Fibroblast of the aortic adventitia (primary cell): ENCODE measurements around the gene ENTPD3. TPM values are rescaled to one million over a fixed set of nuclear protein-coding genes. Genes with fewer than 3 reads are reported as not detected.

Experiments
- DNase-seq: peaks from one replicate; pipeline ENCODE4 v3.0.0-alpha.2; 2010; ENCODE audit warnings: low read depth
- H3K4me3 ChIP-seq: 2 replicates; pipeline ENCODE4 v1.5.1; 2011; ENCODE audit warnings: low read depth, mild to moderate bottlenecking, control low read depth, low read length, moderate library complexity
- total RNA-seq: library from RNA; depleted of rRNA; stranded (reverse); fragments of >200 nt; gene quantifications from 2 replicates; pipeline ENCODE4 v1.2.3, GENCODE V29; 2012; ENCODE audit warnings: low replicate concordance
- TF ChIP-seq, protein P1 (sequence below): IDR thresholded peaks from 2 replicates; pipeline ENCODE4 v1.5.1; 2011; ENCODE audit warnings: mild to moderate bottlenecking, low read length, control low read depth, inconsistent platforms; ENCODE audit not compliant: insufficient read depth

Gene ENTPD3
- total RNA-seq, 1 donor = 0.36 TPM

- TF ChIP-seq, protein P1, sequence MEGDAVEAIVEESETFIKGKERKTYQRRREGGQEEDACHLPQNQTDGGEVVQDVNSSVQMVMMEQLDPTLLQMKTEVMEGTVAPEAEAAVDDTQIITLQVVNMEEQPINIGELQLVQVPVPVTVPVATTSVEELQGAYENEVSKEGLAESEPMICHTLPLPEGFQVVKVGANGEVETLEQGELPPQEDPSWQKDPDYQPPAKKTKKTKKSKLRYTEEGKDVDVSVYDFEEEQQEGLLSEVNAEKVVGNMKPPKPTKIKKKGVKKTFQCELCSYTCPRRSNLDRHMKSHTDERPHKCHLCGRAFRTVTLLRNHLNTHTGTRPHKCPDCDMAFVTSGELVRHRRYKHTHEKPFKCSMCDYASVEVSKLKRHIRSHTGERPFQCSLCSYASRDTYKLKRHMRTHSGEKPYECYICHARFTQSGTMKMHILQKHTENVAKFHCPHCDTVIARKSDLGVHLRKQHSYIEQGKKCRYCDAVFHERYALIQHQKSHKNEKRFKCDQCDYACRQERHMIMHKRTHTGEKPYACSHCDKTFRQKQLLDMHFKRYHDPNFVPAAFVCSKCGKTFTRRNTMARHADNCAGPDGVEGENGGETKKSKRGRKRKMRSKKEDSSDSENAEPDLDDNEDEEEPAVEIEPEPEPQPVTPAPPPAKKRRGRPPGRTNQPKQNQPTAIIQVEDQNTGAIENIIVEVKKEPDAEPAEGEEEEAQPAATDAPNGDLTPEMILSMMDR = no peak
- no peak for DNase-seq
- peak overlapping the region; percentile 88 for H3K4me3 ChIP-seq
Measured at GRCh38 chr3:40477666-40478065, 90.7 kb downstream of the ENTPD3 start.

Other genes starting within 250 kb of the ENTPD3 start
- 9.4 and 34.4 TPM in 2 replicates for gene EIF1B, start 77.5 kb upstream of the ENTPD3 start, total RNA-seq
- gene RPL14, start 70.2 kb downstream of the ENTPD3 start, total RNA-seq = 102 and 722 TPM in 2 replicates
- gene ZNF619, start 89.9 kb downstream of the ENTPD3 start, total RNA-seq = 2.7 and 7.1 TPM in 2 replicates
- gene ZNF620, start 118.9 kb downstream of the ENTPD3 start, total RNA-seq = 0.65 and 0.99 TPM in 2 replicates
- gene ZNF621, start 137.8 kb downstream of the ENTPD3 start, total RNA-seq = 13.0 and 21.8 TPM in 2 replicates